OCI-LY1 (cell line): Measurements from ENCODE around the gene S100A7.

Experiments
- H2AFZ ChIP-seq: fragments of 200-600 bp; sonication (generic), shearing (Covaris generic); 2 replicates; pipeline ENCODE4 v1.6.0; 2014; ENCODE audit warnings: antibody characterized with exemption, mild to moderate bottlenecking, low read length
- H3F3A ChIP-seq: fragments of 200-600 bp; sonication (generic), shearing (Covaris generic); 2 replicates; pipeline ENCODE4 v1.6.0; 2014; ENCODE audit warnings: mild to moderate bottlenecking, antibody characterized with exemption, low read length, moderate library complexity; ENCODE audit not compliant: insufficient read depth
- H3K27ac ChIP-seq: fragments of 200-600 bp; sonication (generic); 2 replicates; pipeline ENCODE4 v1.5.1; 2014; ENCODE audit warnings: low read length, mixed run types, mild to moderate bottlenecking, low read depth; ENCODE audit not compliant: poor library complexity, severe bottlenecking
- H3K27me3 ChIP-seq: fragments of 200-600 bp; sonication (generic); 2 replicates; pipeline ENCODE4 v1.6.0; 2014; ENCODE audit warnings: antibody characterized with exemption, mild to moderate bottlenecking, low read length, moderate library complexity; ENCODE audit not compliant: insufficient read depth
- H3K36me3 ChIP-seq: fragments of 200-600 bp; sonication (generic); 2 replicates; pipeline ENCODE4 v1.6.1; 2014; ENCODE audit warnings: mild to moderate bottlenecking, antibody characterized with exemption, low read length, moderate library complexity, mixed read lengths; ENCODE audit not compliant: insufficient read depth
- H3K4me1 ChIP-seq: fragments of 200-600 bp; sonication (generic); 2 replicates; pipeline ENCODE4 v1.5.1; 2014; ENCODE audit warnings: mild to moderate bottlenecking, low read length, moderate library complexity; ENCODE audit not compliant: insufficient read depth, severe bottlenecking
- H3K4me2 ChIP-seq: fragments of 200-600 bp; sonication (generic), shearing (Covaris generic); 2 replicates; pipeline ENCODE4 v1.6.1; 2014; ENCODE audit warnings: low read length
- H3K4me3 ChIP-seq: fragments of 200-600 bp; sonication (generic); 2 replicates; pipeline ENCODE4 v1.5.1; 2014; ENCODE audit warnings: low read length, low read depth, mild to moderate bottlenecking, mixed read lengths; ENCODE audit not compliant: poor library complexity, severe bottlenecking
- H3K79me2 ChIP-seq: fragments of 200-600 bp; shearing (Covaris generic); 2 replicates; pipeline ENCODE4 v1.6.1; 2016; ENCODE audit warnings: mixed run types, low read length, mixed read lengths; ENCODE audit not compliant: insufficient read depth
- H3K9ac ChIP-seq: fragments of 200-600 bp; sonication (generic), shearing (Covaris generic); 2 replicates; pipeline ENCODE4 v1.6.1; 2014; ENCODE audit warnings: mild to moderate bottlenecking, low read length, mixed read lengths
- H3K9me2 ChIP-seq: fragments of 200-600 bp; sonication (generic), shearing (Covaris generic); 2 replicates; pipeline ENCODE4 v1.6.1; 2014; ENCODE audit warnings: low read depth, mild to moderate bottlenecking, low read length, mixed read lengths
- H3K9me3 ChIP-seq: fragments of 200-600 bp; shearing (Covaris generic); 2 replicates; pipeline ENCODE4 v1.6.1; 2014; ENCODE audit warnings: low read length, mixed read lengths
- H4K20me1 ChIP-seq: fragments of 200-600 bp; sonication (generic), shearing (Covaris generic); 2 replicates; pipeline ENCODE4 v1.6.0; 2016; ENCODE audit warnings: mild to moderate bottlenecking, low read length; ENCODE audit not compliant: insufficient read depth
- EZH2 ChIP-seq: fragments of 200-600 bp; sonication (generic), shearing (Covaris generic); IDR thresholded peaks from 2 replicates; pipeline ENCODE4 v1.8.0; 2017; ENCODE audit warnings: borderline replicate concordance, mixed run types, mild to moderate bottlenecking, antibody characterized with exemption, low read length, moderate library complexity, mixed read lengths
- TF ChIP-seq, protein P1 (sequence below): fragments of 200-600 bp; sonication (generic), shearing (Covaris generic); IDR thresholded peaks from 2 replicates; pipeline ENCODE4 v1.5.1; 2017; ENCODE audit warnings: mild to moderate bottlenecking, antibody characterized with exemption, low read length, moderate library complexity, mixed read lengths

The S100A7 gene

DNA sequence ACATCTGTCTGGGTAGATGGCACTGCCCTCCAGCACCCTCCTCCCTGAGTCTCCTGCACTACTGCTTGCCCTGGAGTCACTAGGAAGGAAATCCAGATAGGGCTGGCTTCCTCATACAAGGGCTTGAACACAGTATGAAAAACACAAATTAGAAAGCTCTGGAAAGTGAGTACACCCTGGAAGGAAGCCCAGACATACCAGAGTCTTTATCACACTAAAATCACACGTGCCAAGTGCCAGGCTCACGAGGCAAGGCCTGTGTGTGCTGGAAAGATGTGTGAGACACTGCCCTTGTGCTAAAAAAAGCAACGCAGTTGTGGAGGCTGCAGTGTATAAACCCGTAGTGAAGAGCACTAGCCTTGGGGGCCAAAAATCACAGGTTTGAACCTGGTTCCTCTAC is 28.3 kb upstream of the S100A7 start:
- no peak overlapping the region for H3K4me2 ChIP-seq
- H3K9ac ChIP-seq: no peak overlapping the region
- no peak overlapping the region for H3K4me3 ChIP-seq
- H3K36me3 ChIP-seq: no peaks in the 10 kb centered on the region
- H3K79me2 ChIP-seq: no peaks in the 10 kb centered on the region
- no peaks in the 10 kb centered on the region for H3K9me3 ChIP-seq
- H2AFZ ChIP-seq: no peak overlapping the region
- no peak overlapping the region for H3K27ac ChIP-seq
- no peaks in the 10 kb centered on the region for H3K9me2 ChIP-seq
- no peaks in the 10 kb centered on the region for H3K4me1 ChIP-seq
- no peaks in the 10 kb centered on the region for H3F3A ChIP-seq
- H4K20me1 ChIP-seq: no peaks in the 10 kb centered on the region
- no peaks in the 10 kb centered on the region; the same call in 1 of the 2 replicates for H3K27me3 ChIP-seq
- no peak for TF ChIP-seq EZH2
- TF ChIP-seq, protein P1, sequence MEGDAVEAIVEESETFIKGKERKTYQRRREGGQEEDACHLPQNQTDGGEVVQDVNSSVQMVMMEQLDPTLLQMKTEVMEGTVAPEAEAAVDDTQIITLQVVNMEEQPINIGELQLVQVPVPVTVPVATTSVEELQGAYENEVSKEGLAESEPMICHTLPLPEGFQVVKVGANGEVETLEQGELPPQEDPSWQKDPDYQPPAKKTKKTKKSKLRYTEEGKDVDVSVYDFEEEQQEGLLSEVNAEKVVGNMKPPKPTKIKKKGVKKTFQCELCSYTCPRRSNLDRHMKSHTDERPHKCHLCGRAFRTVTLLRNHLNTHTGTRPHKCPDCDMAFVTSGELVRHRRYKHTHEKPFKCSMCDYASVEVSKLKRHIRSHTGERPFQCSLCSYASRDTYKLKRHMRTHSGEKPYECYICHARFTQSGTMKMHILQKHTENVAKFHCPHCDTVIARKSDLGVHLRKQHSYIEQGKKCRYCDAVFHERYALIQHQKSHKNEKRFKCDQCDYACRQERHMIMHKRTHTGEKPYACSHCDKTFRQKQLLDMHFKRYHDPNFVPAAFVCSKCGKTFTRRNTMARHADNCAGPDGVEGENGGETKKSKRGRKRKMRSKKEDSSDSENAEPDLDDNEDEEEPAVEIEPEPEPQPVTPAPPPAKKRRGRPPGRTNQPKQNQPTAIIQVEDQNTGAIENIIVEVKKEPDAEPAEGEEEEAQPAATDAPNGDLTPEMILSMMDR: no peak

DNA sequence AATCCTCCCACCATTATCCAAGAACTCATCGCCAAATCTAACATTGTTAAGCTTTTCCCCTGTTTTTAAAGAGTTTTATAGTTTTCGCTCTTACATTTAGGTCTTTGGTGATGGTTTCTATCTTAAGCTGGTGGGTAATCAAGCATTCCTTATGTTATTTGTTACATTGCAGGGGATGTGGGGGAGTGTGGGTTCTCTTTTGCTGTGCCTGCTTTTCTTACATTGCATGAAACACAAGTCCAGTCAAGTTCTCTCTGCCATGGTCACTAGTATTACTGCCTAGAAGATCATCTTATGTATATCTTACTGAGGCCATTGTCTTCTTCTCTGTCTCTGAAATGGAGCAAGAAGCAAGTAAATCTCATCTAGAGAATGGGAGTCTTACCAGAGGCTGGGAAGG is 27.3 kb upstream of the S100A7 start:
- Histone ChIP-seq H3K4me2 (no peak overlapping the region), H2AFZ (no peak overlapping the region), H3K4me1 (no peaks in the 10 kb centered on the region), H3K27ac (no peak overlapping the region), H3K79me2 (no peaks in the 10 kb centered on the region), H4K20me1 (no peaks in the 10 kb centered on the region), H3K4me3 (no peak overlapping the region), H3K9ac (no peak overlapping the region), H3K9me3 (no peaks in the 10 kb centered on the region), H3K36me3 (no peaks in the 10 kb centered on the region), H3K9me2 (no peaks in the 10 kb centered on the region), H3K27me3 (no peaks in the 10 kb centered on the region; the same call in 1 of the 2 replicates), H3F3A (no peaks in the 10 kb centered on the region)
- TF ChIP-seq, protein P1: no peak
- TF ChIP-seq EZH2: no peak

DNA sequence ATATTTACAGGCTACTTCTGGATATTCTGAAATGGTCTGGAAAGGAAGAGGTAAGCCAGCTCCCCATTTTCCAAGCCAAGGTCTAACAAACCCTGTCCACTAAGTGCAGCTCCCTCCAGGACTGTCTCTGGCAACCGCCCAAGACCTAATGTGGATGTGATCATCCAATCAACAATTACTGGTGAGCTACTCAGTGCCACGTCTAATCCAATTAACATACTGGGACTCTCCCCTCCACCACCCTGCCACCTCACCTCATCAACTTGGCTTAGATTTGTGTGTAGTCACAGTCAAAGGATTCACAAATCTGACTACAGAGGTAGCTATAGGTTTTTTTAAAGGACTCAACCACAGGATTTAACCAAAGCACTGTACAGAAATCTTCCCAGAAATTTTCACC is 25.4 kb upstream of the S100A7 start:
- Histone ChIP-seq H3K9me3 (no peaks in the 10 kb centered on the region), H3F3A (no peaks in the 10 kb centered on the region), H3K4me3 (no peak overlapping the region), H3K4me1 (no peaks in the 10 kb centered on the region), H3K27ac (no peak overlapping the region), H2AFZ (no peak overlapping the region), H3K4me2 (no peak overlapping the region), H3K9ac (no peak overlapping the region), H3K9me2 (no peaks in the 10 kb centered on the region), H3K27me3 (no peaks in the 10 kb centered on the region; the same call in 1 of the 2 replicates), H3K36me3 (no peaks in the 10 kb centered on the region), H4K20me1 (no peaks in the 10 kb centered on the region), H3K79me2 (no peaks in the 10 kb centered on the region)
- TF ChIP-seq EZH2: no peak
- TF ChIP-seq, protein P1: no peak
